Panc1 (cell line): ENCODE data around the gene TIMMDC1. TPM values are rescaled to one million over a fixed set of nuclear protein-coding genes. Genes with fewer than 3 reads are reported as not detected.
A peak's percentile ranks its signal among the peaks of the same experiment; 100 is the strongest.

ENCODE experiments used
- ATAC-seq: fragments of 200-7000 bp; cut with Tn5 transposase; 2 replicates; pipeline ENCODE4 v1.9.1; 2020; ENCODE audit warnings: mild to moderate bottlenecking, moderate library complexity
- BruUV-seq: library from RNA; stranded (reverse); fragments of 400-500 nt; replicated peaks from 2 replicates; lab custom pipeline; 2021; lab: Mats Ljungman, UMichigan
- CTCF ChIA-PET: fragments of 300-600 bp; sonication (Branson Sonifier 250); formaldehyde crosslinking; loops from one replicate; lab custom pipeline; 2022; ENCODE audit warnings: antibody characterized with exemption; lab: Charles Lee
- POLR2A ChIA-PET: fragments of 300-600 bp; sonication (Branson Sonifier 250); formaldehyde crosslinking; loops from one replicate; lab custom pipeline; 2022; ENCODE audit warnings: antibody characterized with exemption; lab: Charles Lee
- DNase-seq: peaks from one replicate; pipeline ENCODE4 v3.0.0-alpha.2; 2010; ENCODE audit warnings: low read depth, low spot score
- H3K27ac ChIP-seq: 2 replicates; pipeline ENCODE4 v1.5.1; 2011; ENCODE audit warnings: mild to moderate bottlenecking, low read length, inconsistent platforms
- H3K27me3 ChIP-seq: fragments of 200-500 bp; sonication (Bioruptor generic); 2 replicates; pipeline ENCODE4 v1.6.0; 2014; ENCODE audit warnings: low read length, inconsistent platforms; ENCODE audit not compliant: control insufficient read depth, insufficient read depth
- H3K36me3 ChIP-seq: fragments of 200-500 bp; sonication (Bioruptor generic); 2 replicates; pipeline ENCODE4 v1.5.1; 2014; ENCODE audit warnings: inconsistent platforms, mild to moderate bottlenecking, low read length, moderate library complexity; ENCODE audit not compliant: control insufficient read depth, insufficient read depth
- H3K4me1 ChIP-seq: 2 replicates; pipeline ENCODE4 v1.5.1; 2011; ENCODE audit warnings: inconsistent platforms, mild to moderate bottlenecking, low read length, moderate library complexity; ENCODE audit not compliant: control insufficient read depth, insufficient read depth
- H3K4me3 ChIP-seq, 2 experiments: 2 replicates each; pipeline ENCODE4 v1.5.1; 2011 to 2012; ENCODE audit warnings: low read depth in 2 of 2, low read length in 2 of 2, mild to moderate bottlenecking in 2 of 2, inconsistent platforms in 1 of 2, moderate library complexity in 1 of 2
- H3K9me3 ChIP-seq: fragments of 200-500 bp; sonication (Bioruptor generic); 2 replicates; pipeline ENCODE4 v1.5.1; 2014; ENCODE audit warnings: low read depth, mild to moderate bottlenecking, inconsistent platforms, low read length, moderate library complexity; ENCODE audit not compliant: control insufficient read depth, insufficient read depth
- POLR2AphosphoS5 ChIP-seq: IDR thresholded peaks from 2 replicates; pipeline ENCODE4 v1.6.1; 2012; ENCODE audit warnings: mild to moderate bottlenecking, low read depth, low read length, moderate library complexity
- SIN3A ChIP-seq: IDR thresholded peaks from 2 replicates; pipeline ENCODE4 v1.6.1; 2012; ENCODE audit warnings: low read depth, mild to moderate bottlenecking, low read length, moderate library complexity, borderline replicate concordance; ENCODE audit not compliant: insufficient read depth
- TCF7L2 ChIP-seq: IDR thresholded peaks from 2 replicates; pipeline ENCODE4 v1.6.1; 2011; ENCODE audit warnings: mild to moderate bottlenecking, low read depth, low read length, inconsistent platforms
- in situ Hi-C: cut with HindIII; loops from 2 replicates; pipeline ENCODE4 v1.10.0; 2016; ENCODE audit warnings: low sequenced_read_pairs, low pct_unique_long_range_greater_than_20kb
- intact Hi-C: fragments of 100-400 bp; cut with micrococcal nuclease; formaldehyde crosslinking; loops from one replicate; pipeline ENCODE4 v1.10.0; 2022; ENCODE audit not compliant: unreplicated experiment
- total RNA-seq: library from RNA; stranded (reverse); gene quantifications from one replicate; pipeline ENCODE4 v1.2.1, GENCODE V29; 2021; ENCODE audit not compliant: unreplicated experiment
- TF ChIP-seq, protein P1 (sequence below): fragments of 450-650 bp; IDR thresholded peaks from 2 replicates; pipeline ENCODE4 v1.5.1; 2017; ENCODE audit warnings: mild to moderate bottlenecking
- TF ChIP-seq, protein P2 (sequence below), 2 experiments: IDR thresholded peaks; 2 replicates each; pipeline ENCODE4 v1.6.1; 2011 to 2012; ENCODE audit warnings: low read depth in 2 of 2, control low read depth in 1 of 2, low read length in 1 of 2, mild to moderate bottlenecking in 1 of 2, moderate library complexity in 1 of 2; ENCODE audit not compliant: insufficient read depth in 1 of 2

The TIMMDC1 gene
- total RNA-seq, 1 experiment from 2014 or later: 170 TPM

DNA sequence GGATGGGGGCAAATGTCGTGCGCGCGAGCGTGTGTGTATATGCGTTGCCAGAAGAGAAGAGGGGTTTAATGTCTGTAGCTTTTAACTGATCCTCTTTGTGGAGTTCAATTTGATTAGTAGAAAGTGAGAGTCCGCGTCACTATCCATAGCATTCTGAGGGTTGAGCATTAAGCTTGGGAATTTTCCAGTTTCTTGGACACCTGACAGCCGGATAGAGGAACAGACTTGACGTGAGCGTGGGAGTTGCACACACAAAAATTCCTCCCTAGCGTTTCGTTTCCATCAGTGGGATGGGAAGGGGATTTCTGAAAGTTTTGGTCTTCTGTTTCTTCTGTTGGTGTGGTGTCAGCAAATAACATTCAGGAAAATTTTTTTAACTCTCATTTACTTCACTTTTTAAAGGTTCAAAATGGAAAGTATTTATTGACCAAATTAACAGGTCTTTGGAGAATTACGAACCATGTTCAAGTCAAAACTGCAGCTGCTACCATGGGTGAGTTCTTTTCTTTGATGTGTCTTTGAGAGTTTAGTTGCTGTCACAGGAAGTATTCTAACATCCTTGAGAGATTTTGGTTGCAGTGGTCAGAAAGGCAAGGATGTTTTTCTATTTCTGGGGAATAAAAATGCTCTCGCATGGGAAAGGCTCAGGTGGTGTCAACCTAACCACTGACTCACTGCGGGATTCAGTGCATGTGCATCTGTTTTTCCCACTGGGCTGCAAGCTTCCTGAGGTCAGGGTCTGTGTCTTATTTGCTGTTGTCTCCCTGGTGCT lies 28.7 kb upstream of the TIMMDC1 start:
- no peak; the same call in 1 of the 2 replicates for ATAC-seq
- Histone ChIP-seq H3K4me3 (peak overlapping the region; percentile 77 to 93), H3K27ac (peak overlapping the region; percentile 89), H3K36me3 (no peaks in the 10 kb centered on the region; the same call in 1 of the 2 replicates), H3K9me3 (no peaks in the 10 kb centered on the region), H3K27me3 (no peaks in the 10 kb centered on the region), H3K4me1 (peaks cover 10% of the 10 kb centered on the region)
- no peak for DNase-seq
- BruUV-seq: no TSS peak
- in situ Hi-C loops: no loop called here
- CTCF ChIA-PET: interaction anchor here (0.6 kb wide), 1 partner anchor 194 kb away, joined by 4 read pairs; no protein-coding TSS in a partner anchor
- POLR2A ChIA-PET: no interaction called here
- intact Hi-C loops: loop anchor here (10.0 kb wide), 1 partner anchor 195 kb away; no protein-coding TSS in a partner anchor
- TF ChIP-seq, protein P1, sequence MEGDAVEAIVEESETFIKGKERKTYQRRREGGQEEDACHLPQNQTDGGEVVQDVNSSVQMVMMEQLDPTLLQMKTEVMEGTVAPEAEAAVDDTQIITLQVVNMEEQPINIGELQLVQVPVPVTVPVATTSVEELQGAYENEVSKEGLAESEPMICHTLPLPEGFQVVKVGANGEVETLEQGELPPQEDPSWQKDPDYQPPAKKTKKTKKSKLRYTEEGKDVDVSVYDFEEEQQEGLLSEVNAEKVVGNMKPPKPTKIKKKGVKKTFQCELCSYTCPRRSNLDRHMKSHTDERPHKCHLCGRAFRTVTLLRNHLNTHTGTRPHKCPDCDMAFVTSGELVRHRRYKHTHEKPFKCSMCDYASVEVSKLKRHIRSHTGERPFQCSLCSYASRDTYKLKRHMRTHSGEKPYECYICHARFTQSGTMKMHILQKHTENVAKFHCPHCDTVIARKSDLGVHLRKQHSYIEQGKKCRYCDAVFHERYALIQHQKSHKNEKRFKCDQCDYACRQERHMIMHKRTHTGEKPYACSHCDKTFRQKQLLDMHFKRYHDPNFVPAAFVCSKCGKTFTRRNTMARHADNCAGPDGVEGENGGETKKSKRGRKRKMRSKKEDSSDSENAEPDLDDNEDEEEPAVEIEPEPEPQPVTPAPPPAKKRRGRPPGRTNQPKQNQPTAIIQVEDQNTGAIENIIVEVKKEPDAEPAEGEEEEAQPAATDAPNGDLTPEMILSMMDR: 0 out of 2 replicates have a peak, but pooled peaks have one; percentile 24
- TF ChIP-seq, protein P2, sequence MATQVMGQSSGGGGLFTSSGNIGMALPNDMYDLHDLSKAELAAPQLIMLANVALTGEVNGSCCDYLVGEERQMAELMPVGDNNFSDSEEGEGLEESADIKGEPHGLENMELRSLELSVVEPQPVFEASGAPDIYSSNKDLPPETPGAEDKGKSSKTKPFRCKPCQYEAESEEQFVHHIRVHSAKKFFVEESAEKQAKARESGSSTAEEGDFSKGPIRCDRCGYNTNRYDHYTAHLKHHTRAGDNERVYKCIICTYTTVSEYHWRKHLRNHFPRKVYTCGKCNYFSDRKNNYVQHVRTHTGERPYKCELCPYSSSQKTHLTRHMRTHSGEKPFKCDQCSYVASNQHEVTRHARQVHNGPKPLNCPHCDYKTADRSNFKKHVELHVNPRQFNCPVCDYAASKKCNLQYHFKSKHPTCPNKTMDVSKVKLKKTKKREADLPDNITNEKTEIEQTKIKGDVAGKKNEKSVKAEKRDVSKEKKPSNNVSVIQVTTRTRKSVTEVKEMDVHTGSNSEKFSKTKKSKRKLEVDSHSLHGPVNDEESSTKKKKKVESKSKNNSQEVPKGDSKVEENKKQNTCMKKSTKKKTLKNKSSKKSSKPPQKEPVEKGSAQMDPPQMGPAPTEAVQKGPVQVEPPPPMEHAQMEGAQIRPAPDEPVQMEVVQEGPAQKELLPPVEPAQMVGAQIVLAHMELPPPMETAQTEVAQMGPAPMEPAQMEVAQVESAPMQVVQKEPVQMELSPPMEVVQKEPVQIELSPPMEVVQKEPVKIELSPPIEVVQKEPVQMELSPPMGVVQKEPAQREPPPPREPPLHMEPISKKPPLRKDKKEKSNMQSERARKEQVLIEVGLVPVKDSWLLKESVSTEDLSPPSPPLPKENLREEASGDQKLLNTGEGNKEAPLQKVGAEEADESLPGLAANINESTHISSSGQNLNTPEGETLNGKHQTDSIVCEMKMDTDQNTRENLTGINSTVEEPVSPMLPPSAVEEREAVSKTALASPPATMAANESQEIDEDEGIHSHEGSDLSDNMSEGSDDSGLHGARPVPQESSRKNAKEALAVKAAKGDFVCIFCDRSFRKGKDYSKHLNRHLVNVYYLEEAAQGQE (IDR thresholded peaks at IDR 0.05; ENCODE audit: insufficient read depth in 1 of 2, low read depth in 2 of 2, low read length in 1 of 2): no peak
- TF ChIP-seq SIN3A: no peak

DNA sequence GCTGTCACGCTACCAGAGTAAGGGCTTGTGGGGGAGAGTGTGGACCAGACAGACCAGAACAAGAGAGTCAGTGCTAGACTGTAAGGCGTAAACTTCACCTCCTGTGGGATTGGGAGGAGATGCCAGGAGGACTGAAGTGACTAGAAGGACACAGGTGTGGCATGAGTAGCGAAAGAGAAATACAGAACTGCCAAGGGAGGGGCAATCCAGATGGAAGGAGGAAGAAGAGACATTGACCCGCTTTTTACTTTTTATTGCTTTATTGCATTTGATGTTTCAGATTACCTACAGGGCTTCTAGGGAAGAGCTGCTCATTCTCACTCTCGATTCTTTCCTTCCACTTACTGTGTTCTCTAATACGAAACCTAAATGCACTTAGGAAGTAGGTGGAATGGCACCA lies 27.5 kb upstream of the TIMMDC1 start:
- CTCF ChIA-PET: no interaction called here
- Histone ChIP-seq H3K36me3 (no peaks in the 10 kb centered on the region; the same call in 1 of the 2 replicates), H3K27me3 (no peaks in the 10 kb centered on the region), H3K27ac (no peak overlapping the region), H3K4me1 (peaks cover 10% of the 10 kb centered on the region), H3K9me3 (no peaks in the 10 kb centered on the region), H3K4me3 (no peak overlapping the region)
- BruUV-seq: no TSS peak
- intact Hi-C loops: no loop called here
- in situ Hi-C loops: no loop called here
- POLR2A ChIA-PET: no interaction called here
- DNase-seq: no peak
- TF ChIP-seq, protein P2 (IDR thresholded peaks at IDR 0.05; ENCODE audit: insufficient read depth in 1 of 2, low read depth in 2 of 2, low read length in 1 of 2): no peak
- TF ChIP-seq TCF7L2 (no peak), SIN3A (no peak), POLR2AphosphoS5 (no peak)
- TF ChIP-seq, protein P1: no peak
- no peak for ATAC-seq
